ENCODE results near the gene PPFIA3. TPM values are rescaled to one million over a fixed set of nuclear protein-coding genes. Genes with fewer than 3 reads are reported as not detected.

PPFIA3 gene
- total RNA-seq, 1 experiment from 2014 or later = 28.1 TPM

DNA sequence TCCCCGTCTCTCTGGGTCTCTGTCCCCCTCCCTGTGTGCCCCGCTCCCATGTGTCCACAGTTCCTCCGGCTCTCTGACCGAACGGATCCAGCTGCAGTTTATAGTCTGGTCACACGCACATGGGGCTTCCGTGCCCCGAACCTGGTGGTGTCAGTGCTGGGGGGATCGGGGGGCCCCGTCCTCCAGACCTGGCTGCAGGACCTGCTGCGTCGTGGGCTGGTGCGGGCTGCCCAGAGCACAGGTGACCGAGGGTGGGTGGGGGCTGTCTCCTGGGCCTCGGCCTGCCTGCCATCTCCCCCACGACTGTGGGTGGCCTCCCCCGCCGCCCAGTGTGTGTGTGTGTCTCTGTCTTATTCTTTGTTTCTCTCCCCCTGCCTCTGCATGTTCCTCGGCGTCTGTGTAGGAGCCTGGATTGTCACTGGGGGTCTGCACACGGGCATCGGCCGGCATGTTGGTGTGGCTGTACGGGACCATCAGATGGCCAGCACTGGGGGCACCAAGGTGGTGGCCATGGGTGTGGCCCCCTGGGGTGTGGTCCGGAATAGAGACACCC is 48.6 kb downstream of the PPFIA3 start:
- BruUV-seq (replicated peaks) = TSS peak; percentile 23
- H4K20me1 ChIP-seq (ENCODE audit: insufficient read depth) = no peaks in the 10 kb centered on the region
- H3K36me3 ChIP-seq (ENCODE audit: control insufficient read depth in 1 of 2, insufficient read depth in 2 of 2, low read length in 2 of 2) = peaks cover 4 to 9% of the 10 kb centered on the region in 2 experiments; a peak in 3 of 4 replicates
- H3K9me2 ChIP-seq (ENCODE audit: insufficient read depth) = no peaks in the 10 kb centered on the region
- no peak overlapping the region for H2AFZ ChIP-seq (ENCODE audit: low read depth, low read length, poor library complexity, severe bottlenecking)
- no peak overlapping the region for H3K4me3 ChIP-seq (replicated peaks in 1 of 2; ENCODE audit: low read depth in 1 of 2, low read length in 2 of 2)
- H3K9ac ChIP-seq (ENCODE audit: low read length) = no peak overlapping the region
- ATAC-seq (no peak), DNase-seq (ENCODE audit: low read depth, low spot score) (no peak)
- no peak overlapping the region for H3K4me2 ChIP-seq (ENCODE audit: low read length)
- ChIA-PET POLR2A (no interaction called here), CTCF (no interaction called here), RAD21 (ENCODE audit: low non-redundant PET in 1 of 2, low total read pairs in 2 of 2, uncharacterized antibody in 2 of 2, unreplicated experiment in 2 of 2) (no interaction called here)
- H3K9me3 ChIP-seq (ENCODE audit: control insufficient read depth in 1 of 2, insufficient read depth in 1 of 2, low read depth in 1 of 2, low read length in 2 of 2) = no peaks in the 10 kb centered on the region
- TF ChIP-seq CTCF (IDR thresholded peaks at IDR 0.05 in 2 of 3, conservative IDR thresholded peaks at IDR 0.05 in 1 of 3; ENCODE audit: borderline replicate concordance in 1 of 3, insufficient read depth in 1 of 3, low read depth in 2 of 3, low read length in 2 of 3) (no peak), POLR2A (IDR thresholded peaks at IDR 0.05; ENCODE audit: borderline replicate concordance, extremely low read depth, insufficient read depth, insufficient read length) (no peak), ZNF274 (IDR thresholded peaks at IDR 0.05; ENCODE audit: low read depth, low read length) (no peak), POLR2AphosphoS5 (IDR thresholded peaks at IDR 0.05; ENCODE audit: low read depth, low read length) (no peak), EZH2phosphoT487 (IDR thresholded peaks at IDR 0.05; ENCODE audit: borderline replicate concordance) (no peak), REST (IDR thresholded peaks at IDR 0.05; ENCODE audit: low read depth) (no peak), JUND (IDR thresholded peaks at IDR 0.05) (no peak)
- intact Hi-C loops (cut with micrococcal nuclease) = no loop called here
- no peak overlapping the region for H3K27ac ChIP-seq (ENCODE audit: low read depth, low read length)
- no peaks in the 10 kb centered on the region; a peak in 1 of 4 replicates for H3K4me1 ChIP-seq (ENCODE audit: control insufficient read depth in 1 of 2, insufficient read depth in 2 of 2, low read length in 2 of 2)
- no peaks in the 10 kb centered on the region for H3K27me3 ChIP-seq (ENCODE audit: insufficient read depth, low read length)
- no peaks in the 10 kb centered on the region for H3K79me2 ChIP-seq (ENCODE audit: insufficient read depth, low read length)
